IMR-90 (cell line): Measurements from ENCODE around the gene SEMA4A.

Experiments
- FOS ChIP-seq: fragments of 150-350 bp; IDR thresholded peaks from 2 replicates; pipeline ENCODE4 v1.6.1; 2016; ENCODE audit warnings: low read depth, low read length
- POLR2A ChIP-seq: IDR thresholded peaks from 2 replicates; pipeline ENCODE4 v1.6.1; 2012; ENCODE audit warnings: mild to moderate bottlenecking, low read depth, low read length
- TF ChIP-seq, protein P1 (sequence below): conservative IDR thresholded peaks from 2 replicates; pipeline ENCODE4 v1.5.1; 2012; ENCODE audit warnings: mild to moderate bottlenecking, low read depth, low read length, improper control_type of control experiment

- TF ChIP-seq, protein P1, sequence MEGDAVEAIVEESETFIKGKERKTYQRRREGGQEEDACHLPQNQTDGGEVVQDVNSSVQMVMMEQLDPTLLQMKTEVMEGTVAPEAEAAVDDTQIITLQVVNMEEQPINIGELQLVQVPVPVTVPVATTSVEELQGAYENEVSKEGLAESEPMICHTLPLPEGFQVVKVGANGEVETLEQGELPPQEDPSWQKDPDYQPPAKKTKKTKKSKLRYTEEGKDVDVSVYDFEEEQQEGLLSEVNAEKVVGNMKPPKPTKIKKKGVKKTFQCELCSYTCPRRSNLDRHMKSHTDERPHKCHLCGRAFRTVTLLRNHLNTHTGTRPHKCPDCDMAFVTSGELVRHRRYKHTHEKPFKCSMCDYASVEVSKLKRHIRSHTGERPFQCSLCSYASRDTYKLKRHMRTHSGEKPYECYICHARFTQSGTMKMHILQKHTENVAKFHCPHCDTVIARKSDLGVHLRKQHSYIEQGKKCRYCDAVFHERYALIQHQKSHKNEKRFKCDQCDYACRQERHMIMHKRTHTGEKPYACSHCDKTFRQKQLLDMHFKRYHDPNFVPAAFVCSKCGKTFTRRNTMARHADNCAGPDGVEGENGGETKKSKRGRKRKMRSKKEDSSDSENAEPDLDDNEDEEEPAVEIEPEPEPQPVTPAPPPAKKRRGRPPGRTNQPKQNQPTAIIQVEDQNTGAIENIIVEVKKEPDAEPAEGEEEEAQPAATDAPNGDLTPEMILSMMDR = no peak
- TF ChIP-seq POLR2A (no peak), FOS (no peak)
Measured at GRCh38 chr1:156157506-156157905, 4.1 kb downstream of the SEMA4A start.
